Colonic mucosa (tissue), 4 donors: ENCODE measurements around the gene LOXHD1. TPM values are rescaled to one million over a fixed set of nuclear protein-coding genes. Genes with fewer than 3 reads are reported as not detected.

Experiments
- DNase-seq: peaks from one replicate; pipeline ENCODE4 v3.0.0-alpha.2; 2020
- H3K27ac ChIP-seq: fragments of 200-600 bp; one replicate; pipeline ENCODE4 v1.8.0; 2021
- H3K27me3 ChIP-seq: fragments of 200-600 bp; one replicate; pipeline ENCODE4 v1.8.0; 2021
- H3K36me3 ChIP-seq: fragments of 200-600 bp; one replicate; pipeline ENCODE4 v1.8.0; 2021
- H3K4me1 ChIP-seq: fragments of 200-600 bp; one replicate; pipeline ENCODE4 v1.8.0; 2021; ENCODE audit warnings: mild to moderate bottlenecking
- H3K4me3 ChIP-seq: fragments of 200-600 bp; one replicate; pipeline ENCODE4 v1.8.0; 2021
- H3K9ac ChIP-seq, 2 donors: one replicate each; pipeline ENCODE4 v1.7.0; 2013; ENCODE audit warnings: control low read depth in 2 of 2, low read depth in 2 of 2, low read length in 2 of 2
- H3K9me3 ChIP-seq: fragments of 200-600 bp; one replicate; pipeline ENCODE4 v1.8.0; 2021
- CTCF ChIP-seq: fragments of 200-600 bp; IDR thresholded peaks from one replicate; pipeline ENCODE4 v1.8.0; 2022; ENCODE audit warnings: antibody characterized with exemption, mild to moderate bottlenecking
- intact Hi-C: fragments of 100-400 bp; cut with DNase I; formaldehyde crosslinking; loops from one replicate; pipeline ENCODE4 v1.14.1; 2022
- total RNA-seq, 2 donors: library from RNA; stranded (reverse); fragmentation: NEBNext Ultra II Directional in 1 of 2; extraction: Animal tissue kit (Norgen Biotek cat#: 25700) in 1 of 2; gene quantifications; one replicate each; pipeline ENCODE4 v1.2.1, GENCODE V29; 2021
- donor health status: healthy.
- donor health status: DM: no; HTN: no; CAD: no.
- donor health status: DM: no; HTN: no; CAD: no.

Gene LOXHD1
- total RNA-seq, 2 donors from 2014 or later = not detected

GRCh38 chr18:46462523-46462922 is 194.5 kb downstream of the LOXHD1 start:
- Histone ChIP-seq H3K4me3 (no peak overlapping the region), H3K4me1 (no peaks in the 10 kb centered on the region), H3K27ac (no peak overlapping the region), H3K9ac (no peak overlapping the region), H3K36me3 (no peaks in the 10 kb centered on the region), H3K27me3 (no peaks in the 10 kb centered on the region), H3K9me3 (no peaks in the 10 kb centered on the region)
- TF ChIP-seq CTCF = no peak
- DNase-seq = no peak
- intact Hi-C loops = no loop called here

- no peak for DNase-seq
- Histone ChIP-seq H3K27ac (no peak overlapping the region), H3K4me1 (no peaks in the 10 kb centered on the region), H3K36me3 (no peaks in the 10 kb centered on the region), H3K27me3 (no peaks in the 10 kb centered on the region), H3K9ac (no peak overlapping the region), H3K4me3 (no peak overlapping the region), H3K9me3 (no peaks in the 10 kb centered on the region)
- no peak for TF ChIP-seq CTCF
- intact Hi-C loops = no loop called here
Observed at GRCh38 chr18:46461993-46462392, 195.0 kb downstream of the LOXHD1 start.

GRCh38 chr18:46460754-46461153 is 196.3 kb downstream of the LOXHD1 start:
- Histone ChIP-seq H3K9ac (no peak overlapping the region), H3K27me3 (no peaks in the 10 kb centered on the region), H3K27ac (no peak overlapping the region), H3K36me3 (no peaks in the 10 kb centered on the region), H3K4me3 (no peak overlapping the region), H3K4me1 (no peaks in the 10 kb centered on the region), H3K9me3 (no peaks in the 10 kb centered on the region)
- intact Hi-C loops = no loop called here
- no peak for DNase-seq
- TF ChIP-seq CTCF = no peak

- H3K4me1 ChIP-seq = no peaks in the 10 kb centered on the region
- H3K9me3 ChIP-seq = no peaks in the 10 kb centered on the region
- H3K9ac ChIP-seq = no peak overlapping the region
- intact Hi-C loops = no loop called here
- no peaks in the 10 kb centered on the region for H3K27me3 ChIP-seq
- DNase-seq = no peak
- no peak overlapping the region for H3K4me3 ChIP-seq
- no peak for TF ChIP-seq CTCF
- no peaks in the 10 kb centered on the region for H3K36me3 ChIP-seq
- no peak overlapping the region for H3K27ac ChIP-seq
Observed at GRCh38 chr18:46459789-46460455, 197.1 kb downstream of the LOXHD1 start.

DNA sequence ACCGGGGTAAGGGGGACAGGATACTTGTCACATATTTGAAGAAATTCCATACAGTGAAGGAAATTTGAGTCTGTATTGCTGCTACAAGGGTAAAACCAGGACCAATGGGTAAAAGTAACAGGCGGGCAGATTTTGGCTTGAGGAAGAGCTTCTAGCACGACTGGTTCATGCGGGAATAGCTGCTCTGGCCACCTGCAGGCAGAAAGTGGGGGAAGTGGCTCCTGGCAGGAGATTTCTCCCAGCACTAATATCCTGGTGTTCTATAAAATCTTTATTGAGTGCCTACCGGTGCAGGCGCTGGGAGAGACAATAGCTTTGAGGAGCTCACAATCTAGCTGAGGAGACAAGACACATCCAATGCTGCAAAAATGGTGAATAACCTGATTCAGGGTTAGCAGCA is 198.5 kb downstream of the LOXHD1 start:
- DNase-seq = no peak
- no peaks in the 10 kb centered on the region for H3K27me3 ChIP-seq
- H3K4me3 ChIP-seq = no peak overlapping the region
- no peak overlapping the region for H3K27ac ChIP-seq
- intact Hi-C loops = no loop called here
- no peak for TF ChIP-seq CTCF
- H3K4me1 ChIP-seq = no peaks in the 10 kb centered on the region
- H3K9me3 ChIP-seq = no peaks in the 10 kb centered on the region
- H3K9ac ChIP-seq = no peak overlapping the region
- H3K36me3 ChIP-seq = no peaks in the 10 kb centered on the region
